ENCODE measurements around the gene RRBP1.

RRBP1 gene

GRCh38 chr20:17683218-17684076, 1.4 kb upstream of the RRBP1 start:
- no peak for DNase-seq (ENCODE audit: low read depth in 2 of 2)

- DNase-seq (ENCODE audit: low read depth in 2 of 2), result no peak
Measured at GRCh38 chr20:17682889-17683198, 802 bp upstream of the RRBP1 start.

DNA sequence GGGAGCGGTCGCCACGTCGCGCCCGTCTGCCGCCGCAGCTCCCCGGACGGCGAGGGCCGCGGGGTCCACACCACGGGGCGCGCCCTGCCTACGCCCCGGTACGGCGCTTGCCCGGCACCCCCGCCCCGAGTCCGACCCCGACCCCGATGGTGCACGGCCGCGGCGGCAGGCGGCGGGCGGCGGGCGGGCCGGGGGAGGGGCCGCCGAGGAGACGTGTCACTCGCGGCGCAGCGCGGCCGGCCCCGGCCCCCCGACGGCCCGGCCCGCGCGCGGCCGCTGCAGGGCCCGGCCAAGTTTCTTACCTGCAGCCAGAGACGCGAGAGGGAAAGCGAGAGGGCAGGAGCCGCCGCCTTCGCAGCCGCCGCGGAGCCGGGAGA, 328 bp downstream of the RRBP1 start:
- no peak for DNase-seq (ENCODE audit: low read depth in 2 of 2)

DNA sequence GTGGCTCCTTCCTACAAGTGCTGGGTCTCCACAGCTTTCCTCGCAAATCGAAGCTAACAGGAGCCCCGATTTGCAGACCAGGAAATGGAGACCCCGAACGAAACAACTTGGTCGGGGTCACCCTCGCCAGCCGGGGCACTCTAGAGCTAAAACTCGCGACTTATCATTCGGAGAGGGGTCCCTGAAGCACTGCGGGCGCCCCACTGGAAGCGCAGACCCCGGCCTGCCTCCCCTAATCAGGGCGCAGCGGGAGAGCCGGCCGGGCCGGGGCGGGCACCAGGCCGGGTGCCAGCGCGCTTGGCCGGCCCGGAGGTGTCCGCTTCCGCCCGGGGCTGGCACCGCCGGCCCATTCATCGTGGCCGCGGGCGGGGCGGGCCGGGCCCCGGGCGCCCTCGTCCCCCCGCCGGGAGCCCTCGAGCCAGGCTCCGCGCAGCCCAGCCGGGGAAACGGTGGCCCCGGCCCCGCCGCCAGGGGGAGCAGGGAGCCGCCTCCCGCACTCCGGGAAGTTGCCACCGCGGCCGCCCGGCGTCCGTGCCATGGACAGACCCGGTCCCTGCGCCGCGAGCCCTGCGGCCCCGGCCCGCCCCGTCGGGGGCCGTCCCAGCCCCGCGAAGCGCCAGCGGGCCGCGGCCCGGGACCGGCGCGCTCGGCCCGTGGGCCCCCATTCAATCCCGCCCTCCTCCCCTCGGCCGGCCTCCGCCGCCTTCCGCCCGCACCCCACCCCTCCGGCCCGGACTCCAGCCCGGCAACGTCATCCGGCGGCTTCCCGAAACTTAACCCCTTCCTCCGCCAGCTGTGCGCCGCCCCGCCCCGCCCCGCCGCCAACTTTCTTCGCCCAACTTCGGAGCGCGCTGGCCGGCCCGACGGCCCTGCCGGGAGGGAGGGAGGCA, 961 bp downstream of the RRBP1 start:
- peak in 1 of 2 experiments; percentile 33 for DNase-seq (ENCODE audit: low read depth in 2 of 2)

DNA sequence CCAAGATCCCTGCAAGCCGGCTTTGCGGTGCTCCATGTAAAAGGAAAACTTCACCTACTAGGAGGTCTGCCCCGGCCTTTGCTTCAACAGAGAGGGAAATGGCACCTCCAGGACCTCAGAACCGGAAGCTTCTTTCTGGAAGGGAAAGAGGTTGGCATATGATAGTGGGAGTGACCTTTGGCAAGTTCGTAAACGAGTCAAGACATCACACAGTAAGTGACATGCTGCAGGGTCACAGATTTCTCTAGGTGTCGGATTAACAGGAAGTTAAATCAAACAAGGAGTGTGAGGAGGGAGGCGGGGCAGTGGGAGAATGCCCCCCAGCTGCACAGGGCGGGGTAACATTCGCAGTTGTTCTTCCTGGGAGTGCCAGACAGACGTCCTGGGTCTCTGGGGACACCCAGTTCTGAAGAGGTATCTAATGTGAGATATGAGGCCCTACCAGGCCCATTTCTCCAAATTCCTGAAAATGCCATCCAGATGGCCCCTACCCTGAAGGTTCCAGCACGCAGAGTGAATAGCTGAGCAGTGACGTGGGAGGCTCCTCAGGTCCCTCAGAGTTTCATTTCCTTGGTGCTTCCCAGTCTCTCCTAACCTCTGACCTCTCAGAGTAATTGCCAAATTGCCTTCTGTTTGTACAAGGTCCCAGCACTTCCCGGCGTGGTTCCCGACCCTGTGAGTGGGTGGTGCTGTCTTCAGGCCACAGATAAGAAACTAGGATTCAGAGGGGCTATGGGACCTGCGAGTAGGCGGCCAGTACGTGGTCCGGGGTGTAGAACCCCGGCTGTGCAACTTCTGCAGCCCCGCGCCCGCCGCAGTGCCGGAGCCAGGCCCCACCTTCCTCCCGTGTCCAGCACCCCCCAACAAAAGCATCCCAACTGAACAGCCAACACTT, 1.9 kb downstream of the RRBP1 start:
- DNase-seq (ENCODE audit: low read depth in 2 of 2), result no peak

- DNase-seq (ENCODE audit: low read depth in 2 of 2), result no peak
Measured at GRCh38 chr20:17678886-17679285, 3.2 kb downstream of the RRBP1 start.

GRCh38 chr20:17678295-17678694, 3.7 kb downstream of the RRBP1 start:
- no peak for DNase-seq (ENCODE audit: low read depth in 2 of 2)

GRCh38 chr20:17676942-17677341, 5.1 kb downstream of the RRBP1 start:
- no peak for DNase-seq (ENCODE audit: low read depth in 2 of 2)

GRCh38 chr20:17676378-17676759, 5.7 kb downstream of the RRBP1 start:
- no peak for DNase-seq (ENCODE audit: low read depth in 2 of 2)

- DNase-seq (ENCODE audit: low read depth in 2 of 2), result no peak
Measured at GRCh38 chr20:17675519-17676377, 6.3 kb downstream of the RRBP1 start.

DNA sequence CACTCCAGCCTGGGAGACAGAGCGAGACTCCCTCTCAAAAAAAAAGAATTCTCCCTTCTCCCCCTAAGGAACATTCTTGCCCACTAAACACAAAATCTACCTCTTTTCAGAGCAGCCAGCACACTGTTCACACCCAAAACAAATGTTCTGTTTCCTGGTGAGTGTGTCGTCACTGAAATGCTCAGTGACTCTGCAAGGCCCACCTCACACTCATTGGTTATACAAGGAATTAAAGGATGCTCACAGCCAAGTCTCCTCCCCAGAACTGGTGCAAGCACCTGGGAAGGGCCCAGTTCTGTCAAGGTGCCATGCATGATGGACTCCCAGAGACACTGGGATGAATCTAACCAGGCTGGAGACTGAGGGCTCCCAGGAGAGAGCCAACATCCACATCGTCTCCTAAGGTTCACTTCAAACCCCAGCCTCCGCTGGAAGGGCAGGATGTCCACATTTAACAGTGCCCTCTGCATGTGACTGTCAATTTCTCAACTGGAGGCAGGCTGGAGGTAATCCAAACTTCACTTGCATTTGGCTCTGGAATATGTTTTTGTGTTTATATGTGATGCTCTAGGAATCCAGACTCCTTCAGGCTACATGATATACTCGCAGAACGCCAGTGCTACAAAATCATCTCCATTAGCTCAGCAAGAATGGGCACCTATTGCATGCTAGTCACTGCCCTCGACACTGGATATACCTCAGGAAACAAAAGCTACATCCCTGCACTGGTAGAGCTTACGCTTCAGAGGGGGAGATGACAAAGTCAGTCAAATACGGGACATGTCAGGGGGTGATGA, 7.1 kb downstream of the RRBP1 start:
- DNase-seq (ENCODE audit: low read depth in 2 of 2), result no peak

- no peak for DNase-seq (ENCODE audit: low read depth in 2 of 2)
Measured at GRCh38 chr20:17673084-17673483, 9.0 kb downstream of the RRBP1 start.

- DNase-seq (ENCODE audit: low read depth in 2 of 2), result no peak
Measured at GRCh38 chr20:17671565-17671964, 10.5 kb downstream of the RRBP1 start.

- no peak for DNase-seq (ENCODE audit: low read depth in 2 of 2)
Measured at GRCh38 chr20:17671011-17671410, 11.0 kb downstream of the RRBP1 start.

- no peak for DNase-seq (ENCODE audit: low read depth in 2 of 2)
Measured at GRCh38 chr20:17669306-17669931, 12.6 kb downstream of the RRBP1 start.

DNA sequence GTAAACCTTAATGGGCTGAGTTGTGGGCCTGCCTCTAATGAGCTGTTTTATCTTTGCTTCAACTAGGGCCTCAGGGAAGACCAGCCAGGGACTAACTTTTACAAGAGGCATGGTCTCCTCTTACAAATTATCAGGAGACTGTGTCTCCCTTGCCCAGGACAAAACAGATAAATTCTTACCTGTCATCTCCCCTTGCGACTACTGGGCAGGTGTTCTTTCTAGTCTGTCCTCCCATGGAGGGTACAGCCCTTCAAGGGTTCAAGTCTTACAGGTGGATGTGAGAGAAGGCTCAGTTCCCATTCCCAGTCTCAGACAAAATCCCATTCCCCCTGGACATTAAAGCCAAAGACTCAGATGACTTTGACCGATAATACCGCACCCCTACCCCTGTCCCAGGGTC, 13.6 kb downstream of the RRBP1 start:
- DNase-seq (ENCODE audit: low read depth in 2 of 2), result no peak

DNA sequence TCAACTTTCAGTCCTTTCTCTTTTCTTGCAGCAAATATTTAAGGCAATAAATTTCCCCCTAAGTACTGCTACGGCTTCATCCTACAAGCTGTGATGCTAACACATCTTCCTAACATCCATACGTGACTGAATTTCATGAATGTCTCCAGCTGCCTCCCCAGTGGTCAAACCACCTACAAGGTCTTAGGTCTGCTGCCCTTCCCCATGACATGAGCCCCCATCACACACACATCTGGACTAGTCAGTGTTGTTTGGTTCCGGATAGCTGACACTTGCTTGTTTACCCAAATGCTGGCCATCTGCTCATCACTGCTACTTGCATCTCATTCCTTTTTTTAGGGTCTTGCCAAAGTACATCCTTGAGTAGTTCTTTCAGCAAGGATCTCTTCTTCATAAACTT, 14.6 kb downstream of the RRBP1 start:
- DNase-seq (ENCODE audit: low read depth in 2 of 2), result no peak

GRCh38 chr20:17666481-17666880, 15.6 kb downstream of the RRBP1 start:
- DNase-seq (ENCODE audit: low read depth in 2 of 2), result no peak

GRCh38 chr20:17665756-17666155, 16.3 kb downstream of the RRBP1 start:
- no peak for DNase-seq (ENCODE audit: low read depth in 2 of 2)
